HepG2 (cell line): ENCODE results near the gene MYOF. TPM values are rescaled to one million over a fixed set of nuclear protein-coding genes. Genes with fewer than 3 reads are reported as not detected.

Source experiments
- ATAC-seq: fragments of 200-7000 bp; cut with Tn5 transposase; 3 replicates; pipeline ENCODE4 v1.9.1; 2020; ENCODE audit warnings: mild to moderate bottlenecking, moderate library complexity
- BruUV-seq: library from RNA; stranded (reverse); fragments of 400-500 nt; replicated peaks from 2 replicates; lab custom pipeline; 2021; lab: Mats Ljungman, UMichigan
- CTCF ChIA-PET: fragments of 300-600 bp; formaldehyde crosslinking; extraction: SDS; loops from one replicate; lab custom pipeline; 2021; ENCODE audit warnings: low total read pairs, inconsistent platforms, low intra/inter-chr PET ratio; lab: Yijun Ruan, JAX
- POLR2A ChIA-PET: fragments of 350-600 bp; sonication (Branson Sonifier 250); formaldehyde crosslinking; loops from one replicate; lab custom pipeline; 2020; ENCODE audit warnings: antibody characterized with exemption, inconsistent platforms; lab: Yijun Ruan, JAX
- DNase-seq: peaks from one replicate; pipeline ENCODE4 v3.0.0-alpha.2; 2015; ENCODE audit warnings: low spot score
- FAIRE-seq: peaks from 3 replicates; lab custom pipeline; 2011; peaks lifted over from hg19 to GRCh38; lab: Jason Lieb, UNC
- H2AFZ ChIP-seq: one replicate; pipeline ENCODE4 v1.6.1; 2011; ENCODE audit warnings: low read length, inconsistent platforms
- H3K27ac ChIP-seq: fragments of 300-600 bp; 3 replicates; pipeline ENCODE4 v1.8.0; 2011; ENCODE audit warnings: mixed run types, mild to moderate bottlenecking, mixed read lengths, low read length, inconsistent platforms; ENCODE audit not compliant: insufficient read depth; ENCODE audit errors: extremely low read length
- H3K27me3 ChIP-seq, 2 experiments: fragments of 200-600 bp in 1 of 2; 2 replicates in 1 of 2; 3 replicates in 1 of 2; pipeline versions ENCODE4 v1.6.0 to v1.8.0; 2011; ENCODE audit warnings: low read length in 2 of 2, mild to moderate bottlenecking in 2 of 2, moderate library complexity in 2 of 2, inconsistent platforms in 1 of 2; ENCODE audit not compliant: insufficient read depth in 2 of 2, control insufficient read depth in 1 of 2
- H3K36me3 ChIP-seq, 2 experiments: fragments of 200-600 bp in 1 of 2; replicated peaks in 1 of 2; 2 replicates in 1 of 2; 3 replicates in 1 of 2; pipeline versions ENCODE4 v1.5.1 to v1.8.0; 2011; ENCODE audit warnings: low read length in 2 of 2, inconsistent platforms in 1 of 2; ENCODE audit not compliant: insufficient read depth in 2 of 2, control insufficient read depth in 1 of 2
- H3K4me1 ChIP-seq: 2 replicates; pipeline ENCODE4 v1.5.1; 2012; ENCODE audit warnings: low read length, inconsistent platforms; ENCODE audit not compliant: insufficient read depth
- H3K4me2 ChIP-seq: 2 replicates; pipeline ENCODE4 v1.6.0; 2011; ENCODE audit warnings: low read depth, low read length, inconsistent platforms
- H3K4me3 ChIP-seq, 3 experiments: fragments of 200-600 bp in 1 of 3; sonication (generic), shearing (Covaris generic) in 1 of 3; replicated peaks in 1 of 3; 2 replicates each; pipeline ENCODE4 v1.5.1; 2011 to 2016; ENCODE audit warnings: low read length in 3 of 3, inconsistent platforms in 2 of 3, low read depth in 2 of 3, mild to moderate bottlenecking in 2 of 3, control low read depth in 1 of 3, mixed read lengths in 1 of 3; ENCODE audit not compliant: insufficient read depth in 1 of 3
- H3K79me2 ChIP-seq: one replicate; pipeline ENCODE4 v1.6.1; 2011; ENCODE audit warnings: low read length, inconsistent platforms; ENCODE audit not compliant: insufficient read depth
- H3K9ac ChIP-seq: 2 replicates; pipeline ENCODE4 v1.6.0; 2011; ENCODE audit warnings: mild to moderate bottlenecking, low read depth, low read length, inconsistent platforms; ENCODE audit not compliant: insufficient read depth
- H3K9me3 ChIP-seq: 2 replicates; pipeline ENCODE4 v1.5.1; 2012; ENCODE audit warnings: mild to moderate bottlenecking, low read length
- H4K20me1 ChIP-seq: 2 replicates; pipeline ENCODE4 v1.6.0; 2011; ENCODE audit warnings: inconsistent platforms, mild to moderate bottlenecking, low read length, moderate library complexity; ENCODE audit not compliant: insufficient read depth
- AGO1 ChIP-seq: fragments of 200-400 bp; formaldehyde crosslinking; IDR thresholded peaks from 2 replicates; pipeline ENCODE4 v1.6.1; 2017; ENCODE audit warnings: mild to moderate bottlenecking, low read depth, low read length, moderate library complexity; ENCODE audit not compliant: poor library complexity, severe bottlenecking
- SIN3A ChIP-seq: IDR thresholded peaks from 2 replicates; pipeline ENCODE4 v1.6.1; 2011; ENCODE audit warnings: low read depth, mild to moderate bottlenecking, control low read depth, low read length, borderline replicate concordance
- XRCC5 ChIP-seq: fragments of 200-400 bp; formaldehyde crosslinking; optimal IDR thresholded peaks from 2 replicates; pipeline ENCODE3; 2017; ENCODE audit warnings: mild to moderate bottlenecking, low read length
- ZNF205 ChIP-seq: IDR thresholded peaks from 2 replicates; pipeline ENCODE4 v1.6.1; 2018; ENCODE audit warnings: missing biosample characterization, missing genetic modification reagents
- ZNF230 ChIP-seq: sonication (generic); formaldehyde crosslinking; IDR thresholded peaks from 2 replicates; pipeline ENCODE4 v1.4.0; 2020; ENCODE audit warnings: mild to moderate bottlenecking, missing genetic modification reagents
- ZNF253 ChIP-seq: sonication (generic); formaldehyde crosslinking; IDR thresholded peaks from 2 replicates; pipeline ENCODE4 v1.8.0; 2022; ENCODE audit warnings: mild to moderate bottlenecking, missing genetic modification reagents, borderline replicate concordance
- whole genome bisulfite sequencing: methylation state at CpG from one replicate; pipeline ENCODE4 v1.1.6; 2017; ENCODE audit warnings: low lambda C conversion rate; 5-methylcytosine and 5-hydroxymethylcytosine counted together
- in situ Hi-C: cut with HindIII; loops from 2 replicates; pipeline ENCODE4 v1.10.0; 2017; ENCODE audit warnings: low pct_unique_long_range_greater_than_20kb; ENCODE audit not compliant: extremely low pct_ligation_motif_present
- intact Hi-C: fragments of 100-400 bp; cut with micrococcal nuclease; formaldehyde crosslinking; loops from one replicate; pipeline ENCODE4 v1.10.0; 2022; ENCODE audit not compliant: unreplicated experiment
- polyA plus RNA-seq, 8 experiments: library from polyadenylated mRNA; depleted of rRNA in 3 of 8; stranded (reverse) in 7 of 8; unstranded in 1 of 8; fragments of >200 nt; fragmentation: Illumina TruSeq in 4 of 8; extraction: Trizol in 4 of 8; gene quantifications; 2 replicates each; pipeline versions ENCODE4 v1.2.1 to v1.2.3, GENCODE V29; 2011 to 2016; ENCODE audit warnings: low read depth in 4 of 8, missing spikeins in 1 of 8, mixed read lengths in 1 of 8; ENCODE audit not compliant: insufficient read depth in 1 of 8
- total RNA-seq, 5 experiments: library from RNA; depleted of rRNA; stranded (reverse); fragments of >200 nt; fragmentation: Illumina TruSeq; extraction: Trizol; gene quantifications; 2 replicates each; pipeline ENCODE4 v1.2.3, GENCODE V29; 2016; ENCODE audit warnings: low read depth in 1 of 5
- TF ChIP-seq, protein P1 (sequence below): IDR thresholded peaks from 2 replicates; pipeline ENCODE4 v1.4.0; 2020; ENCODE audit warnings: mild to moderate bottlenecking, missing genetic modification reagents

MYOF gene
- total and polyA plus RNA-seq, 2 of the 13 experiments (the other 11 are each of a cell fraction or from before 2014, with no cell fraction given), result 0.18 to 0.42 TPM

DNA sequence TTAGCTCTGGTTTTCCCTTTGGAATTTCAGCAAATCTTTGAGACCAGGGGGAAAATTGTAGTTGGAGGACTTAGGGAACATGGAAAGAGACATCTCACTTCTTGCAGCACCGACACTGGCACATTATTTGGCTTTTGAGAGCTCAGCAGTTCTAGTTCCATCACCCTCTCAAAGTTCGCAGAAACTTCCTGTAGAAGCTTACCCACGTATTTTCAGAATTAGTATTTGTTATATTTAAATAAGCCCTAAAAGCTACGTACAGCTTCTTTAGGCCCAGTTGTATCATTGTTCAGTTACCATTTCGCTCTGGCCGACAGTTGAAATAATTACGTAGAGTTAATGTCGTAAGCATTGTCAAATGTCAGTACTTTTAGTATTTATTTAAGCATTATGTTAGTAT is 27.7 kb upstream of the MYOF start:
- H3K4me3 ChIP-seq, result no peak overlapping the region
- ChIA-PET POLR2A (no interaction called here), CTCF (interaction anchor here (2.8 kb wide), 1 partner anchor 133 kb away, joined by 26 read pairs; no protein-coding TSS in a partner anchor)
- TF ChIP-seq SIN3A, result no peak
- TF ChIP-seq, protein P1, sequence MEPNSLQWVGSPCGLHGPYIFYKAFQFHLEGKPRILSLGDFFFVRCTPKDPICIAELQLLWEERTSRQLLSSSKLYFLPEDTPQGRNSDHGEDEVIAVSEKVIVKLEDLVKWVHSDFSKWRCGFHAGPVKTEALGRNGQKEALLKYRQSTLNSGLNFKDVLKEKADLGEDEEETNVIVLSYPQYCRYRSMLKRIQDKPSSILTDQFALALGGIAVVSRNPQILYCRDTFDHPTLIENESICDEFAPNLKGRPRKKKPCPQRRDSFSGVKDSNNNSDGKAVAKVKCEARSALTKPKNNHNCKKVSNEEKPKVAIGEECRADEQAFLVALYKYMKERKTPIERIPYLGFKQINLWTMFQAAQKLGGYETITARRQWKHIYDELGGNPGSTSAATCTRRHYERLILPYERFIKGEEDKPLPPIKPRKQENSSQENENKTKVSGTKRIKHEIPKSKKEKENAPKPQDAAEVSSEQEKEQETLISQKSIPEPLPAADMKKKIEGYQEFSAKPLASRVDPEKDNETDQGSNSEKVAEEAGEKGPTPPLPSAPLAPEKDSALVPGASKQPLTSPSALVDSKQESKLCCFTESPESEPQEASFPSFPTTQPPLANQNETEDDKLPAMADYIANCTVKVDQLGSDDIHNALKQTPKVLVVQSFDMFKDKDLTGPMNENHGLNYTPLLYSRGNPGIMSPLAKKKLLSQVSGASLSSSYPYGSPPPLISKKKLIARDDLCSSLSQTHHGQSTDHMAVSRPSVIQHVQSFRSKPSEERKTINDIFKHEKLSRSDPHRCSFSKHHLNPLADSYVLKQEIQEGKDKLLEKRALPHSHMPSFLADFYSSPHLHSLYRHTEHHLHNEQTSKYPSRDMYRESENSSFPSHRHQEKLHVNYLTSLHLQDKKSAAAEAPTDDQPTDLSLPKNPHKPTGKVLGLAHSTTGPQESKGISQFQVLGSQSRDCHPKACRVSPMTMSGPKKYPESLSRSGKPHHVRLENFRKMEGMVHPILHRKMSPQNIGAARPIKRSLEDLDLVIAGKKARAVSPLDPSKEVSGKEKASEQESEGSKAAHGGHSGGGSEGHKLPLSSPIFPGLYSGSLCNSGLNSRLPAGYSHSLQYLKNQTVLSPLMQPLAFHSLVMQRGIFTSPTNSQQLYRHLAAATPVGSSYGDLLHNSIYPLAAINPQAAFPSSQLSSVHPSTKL, result no peak
- TF ChIP-seq ZNF230 (CRISPR knock-in tag), result no peak
- H3K9me3 ChIP-seq, result no peaks in the 10 kb centered on the region
- no peak overlapping the region for H2AFZ ChIP-seq
- H3K4me2 ChIP-seq, result no peak overlapping the region
- intact Hi-C loops, result no loop called here
- no peaks in the 10 kb centered on the region for H3K79me2 ChIP-seq
- BruUV-seq, result no TSS peak
- H3K27me3 ChIP-seq, result no peaks in the 10 kb centered on the region
- no peaks in the 10 kb centered on the region for H4K20me1 ChIP-seq
- no peak overlapping the region for H3K27ac ChIP-seq
- no peak overlapping the region for H3K9ac ChIP-seq
- DNase-seq (no peak), ATAC-seq (no peak), FAIRE-seq (no peak)
- in situ Hi-C loops, result no loop called here
- WGBS, result 98% methylated on average over 8 of the region's 8 CpGs
- H3K36me3 ChIP-seq, result peaks cover 1 to 4% of the 10 kb centered on the region in 2 experiments; a peak in 3 of 5 replicates
- H3K4me1 ChIP-seq, result no peaks in the 10 kb centered on the region

DNA sequence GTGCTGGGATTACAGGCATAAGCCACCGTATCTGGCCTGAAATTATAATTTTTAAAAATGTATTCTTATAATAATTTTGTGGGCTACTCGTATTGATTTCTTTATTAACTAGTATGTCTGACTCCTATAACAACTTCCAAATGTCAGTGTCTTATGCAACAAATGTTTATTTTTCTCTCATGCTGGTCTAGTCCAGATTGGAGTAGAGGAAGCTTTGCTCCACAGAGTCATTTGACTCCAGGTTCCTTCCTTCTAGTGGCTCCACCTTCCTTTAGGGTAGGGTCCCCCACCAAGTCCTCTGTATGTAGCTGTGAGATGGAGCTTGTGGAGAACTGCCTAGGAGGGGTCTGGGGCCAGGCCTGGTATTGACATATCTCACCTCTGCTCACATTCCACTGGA is 22.9 kb upstream of the MYOF start:
- no TSS peak for BruUV-seq
- CTCF ChIA-PET, result no interaction called here

More for the DNA sequence above, 22.9 kb upstream of the MYOF start:
- H3K36me3 ChIP-seq, result peaks cover 1 to 18% of the 10 kb centered on the region in 2 experiments; a peak in 4 of 5 replicates
- TF ChIP-seq ZNF205 (no peak), ZNF253 (CRISPR knock-in tag) (no peak), AGO1 (no peak), XRCC5 (no peak)
- no peak overlapping the region for H3K27ac ChIP-seq
- no peak for FAIRE-seq
- no peak overlapping the region for H2AFZ ChIP-seq
- H3K9me3 ChIP-seq, result no peaks in the 10 kb centered on the region
- no peak overlapping the region for H3K9ac ChIP-seq
- DNase-seq, result no peak
- in situ Hi-C loops (no loop called here), intact Hi-C loops (no loop called here)
- no peaks in the 10 kb centered on the region for H3K4me1 ChIP-seq
- no peaks in the 10 kb centered on the region for H4K20me1 ChIP-seq
- POLR2A ChIA-PET, result no interaction called here
- no peak overlapping the region for H3K4me3 ChIP-seq
- no peak overlapping the region for H3K4me2 ChIP-seq
- ATAC-seq, result no peak
- H3K79me2 ChIP-seq, result no peaks in the 10 kb centered on the region
- H3K27me3 ChIP-seq, result no peaks in the 10 kb centered on the region
- WGBS, result 90% methylated on average over 2 of the region's 2 CpGs
